ENCODE measurements around the gene KRT9. TPM values are rescaled to one million over a fixed set of nuclear protein-coding genes. Genes with fewer than 3 reads are reported as not detected.
A peak's percentile ranks its signal among the peaks of the same experiment; 100 is the strongest.

KRT9 gene
- total RNA-seq, 1 donor from 2014 or later = not detected

GRCh38 chr17:41553176-41553575 lies 18.7 kb downstream of the KRT9 start:
- TF ChIP-seq, protein P1, sequence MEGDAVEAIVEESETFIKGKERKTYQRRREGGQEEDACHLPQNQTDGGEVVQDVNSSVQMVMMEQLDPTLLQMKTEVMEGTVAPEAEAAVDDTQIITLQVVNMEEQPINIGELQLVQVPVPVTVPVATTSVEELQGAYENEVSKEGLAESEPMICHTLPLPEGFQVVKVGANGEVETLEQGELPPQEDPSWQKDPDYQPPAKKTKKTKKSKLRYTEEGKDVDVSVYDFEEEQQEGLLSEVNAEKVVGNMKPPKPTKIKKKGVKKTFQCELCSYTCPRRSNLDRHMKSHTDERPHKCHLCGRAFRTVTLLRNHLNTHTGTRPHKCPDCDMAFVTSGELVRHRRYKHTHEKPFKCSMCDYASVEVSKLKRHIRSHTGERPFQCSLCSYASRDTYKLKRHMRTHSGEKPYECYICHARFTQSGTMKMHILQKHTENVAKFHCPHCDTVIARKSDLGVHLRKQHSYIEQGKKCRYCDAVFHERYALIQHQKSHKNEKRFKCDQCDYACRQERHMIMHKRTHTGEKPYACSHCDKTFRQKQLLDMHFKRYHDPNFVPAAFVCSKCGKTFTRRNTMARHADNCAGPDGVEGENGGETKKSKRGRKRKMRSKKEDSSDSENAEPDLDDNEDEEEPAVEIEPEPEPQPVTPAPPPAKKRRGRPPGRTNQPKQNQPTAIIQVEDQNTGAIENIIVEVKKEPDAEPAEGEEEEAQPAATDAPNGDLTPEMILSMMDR (conservative IDR thresholded peaks at IDR 0.05; ENCODE audit: low read depth, low read length) = no peak
- DNase-seq (ENCODE audit: low read depth) = no peak
- no peak overlapping the region for H3K4me3 ChIP-seq (ENCODE audit: low read depth, low read length)

- TF ChIP-seq, protein P1 (conservative IDR thresholded peaks at IDR 0.05; ENCODE audit: low read depth, low read length) = no peak
- no peak for DNase-seq (ENCODE audit: low read depth)
- no peak overlapping the region for H3K4me3 ChIP-seq (ENCODE audit: low read depth, low read length)
These were observed 19.4 kb downstream of the KRT9 start for GRCh38 chr17:41552455-41552854.

- no peak overlapping the region for H3K4me3 ChIP-seq (ENCODE audit: low read depth, low read length)
- no peak for DNase-seq (ENCODE audit: low read depth)
- TF ChIP-seq, protein P1 (conservative IDR thresholded peaks at IDR 0.05; ENCODE audit: low read depth, low read length) = no peak
These were observed 20.5 kb downstream of the KRT9 start for GRCh38 chr17:41551365-41551764.

DNA sequence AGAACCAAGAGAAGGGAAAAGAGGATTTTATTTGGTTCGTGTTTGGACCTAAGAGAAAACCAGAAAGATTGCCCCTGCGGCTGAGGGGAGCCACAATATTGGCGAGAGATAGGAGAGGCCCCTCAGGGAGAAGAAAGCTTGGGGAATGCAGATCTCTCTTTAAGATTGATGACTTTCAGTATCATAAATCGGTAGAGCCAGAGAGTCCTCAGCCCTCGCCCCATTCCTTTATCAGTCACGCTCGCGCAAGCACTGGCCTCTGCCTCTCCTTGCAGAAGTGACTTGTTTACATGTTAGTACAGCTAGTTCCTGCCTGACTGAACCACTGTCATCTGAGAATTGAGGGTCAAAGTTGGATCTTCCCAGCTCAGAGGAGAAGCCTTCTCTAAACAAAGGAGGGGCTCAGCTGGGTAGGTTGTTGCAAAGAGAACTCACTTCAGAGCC lies 22.2 kb downstream of the KRT9 start:
- no peak overlapping the region for H3K4me3 ChIP-seq (ENCODE audit: low read depth, low read length)
- DNase-seq (ENCODE audit: low read depth) = no peak
- TF ChIP-seq, protein P1 (conservative IDR thresholded peaks at IDR 0.05; ENCODE audit: low read depth, low read length) = no peak

GRCh38 chr17:41548844-41549595 lies 22.8 kb downstream of the KRT9 start:
- peak overlapping the region; percentile 10 for H3K4me3 ChIP-seq (ENCODE audit: low read depth, low read length)
- TF ChIP-seq, protein P1 (conservative IDR thresholded peaks at IDR 0.05; ENCODE audit: low read depth, low read length) = peak; percentile 92
- no peak for DNase-seq (ENCODE audit: low read depth)

DNA sequence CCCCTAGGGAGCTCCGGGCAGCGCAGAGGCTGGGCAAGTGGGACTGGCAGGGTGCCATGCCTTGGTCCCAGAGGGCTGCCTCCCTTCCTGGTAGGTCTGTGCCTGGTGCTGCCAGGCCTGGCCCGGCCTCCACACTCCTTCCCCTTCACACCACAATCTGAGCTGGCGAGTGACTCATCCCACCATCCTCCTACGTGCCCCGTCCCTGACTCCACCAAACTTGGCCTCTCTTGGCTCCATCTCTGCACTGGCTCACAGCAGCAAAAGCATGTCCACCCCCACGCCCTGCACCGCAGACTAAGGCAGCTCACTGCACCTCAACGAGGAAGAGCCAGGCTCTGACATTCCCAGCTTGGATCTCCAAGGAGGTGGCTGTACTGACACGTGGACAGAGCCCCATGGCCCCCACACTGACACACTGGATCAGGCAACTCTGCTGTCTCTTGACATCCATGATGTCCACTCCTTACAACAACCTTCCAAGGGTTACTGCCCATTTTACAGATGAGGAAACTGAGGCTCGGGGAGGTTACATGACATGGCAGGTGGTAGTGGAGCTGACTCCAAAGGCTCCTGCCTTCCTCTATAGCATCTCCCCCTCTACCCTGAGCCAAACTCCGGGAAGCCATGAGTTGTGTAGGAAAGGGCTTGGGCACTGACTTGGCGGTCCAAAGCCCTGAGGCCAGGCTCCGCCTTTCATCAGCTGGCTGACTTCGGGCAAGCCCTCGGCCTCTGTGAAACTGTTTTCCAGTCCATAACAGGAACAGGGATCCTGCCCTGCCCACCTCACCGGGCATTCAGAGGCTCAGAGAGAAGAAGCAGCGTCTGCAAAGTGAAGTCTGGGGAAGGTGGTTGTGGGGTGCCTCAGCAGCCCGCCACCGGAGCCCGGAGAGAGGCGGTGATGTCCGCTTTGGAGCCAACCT lies 23.7 kb downstream of the KRT9 start:
- DNase-seq (ENCODE audit: low read depth) = peak; percentile 91

More for the DNA sequence above, 23.7 kb downstream of the KRT9 start:
- TF ChIP-seq, protein P1 (conservative IDR thresholded peaks at IDR 0.05; ENCODE audit: low read depth, low read length) = no peak
- H3K4me3 ChIP-seq (ENCODE audit: low read depth, low read length) = peak overlapping the region; percentile 3
